ENCODE data around the gene ZNF117. TPM values are rescaled to one million over a fixed set of nuclear protein-coding genes. Genes with fewer than 3 reads are reported as not detected.
"Not testable (repeated sequence)": the region's sequence is repeated elsewhere in the genome, so short reads cannot be mapped to it uniquely, and the experiment has no call there.

The ZNF117 gene
- total RNA-seq, 3 donors from 2014 or later = 3.8 to 7.0 (median 6.3) TPM

- Histone ChIP-seq H3K9me3 (no peaks in the 10 kb centered on the region), H3K4me3 (no peak overlapping the region), H3K4me1 (ENCODE audit: low read depth) (peaks cover 4% of the 10 kb centered on the region), H3K36me3 (ENCODE audit: low read depth) (no peaks in the 10 kb centered on the region)
- ATAC-seq (peak; percentile 26), DNase-seq (no peak)
- intact Hi-C loops (cut with DNase I, micrococcal nuclease) = no loop called here
- no peak for TF ChIP-seq CTCF (IDR thresholded peaks at IDR 0.05)
Measured at GRCh38 chr7:64947252-64948000, 43.4 kb downstream of the ZNF117 start.

GRCh38 chr7:64946772-64947171, 44.1 kb downstream of the ZNF117 start:
- DNase-seq (peak in 1 of 3 donors; percentile 9), ATAC-seq (peak; percentile 40)
- no peaks in the 10 kb centered on the region for H3K36me3 ChIP-seq (ENCODE audit: low read depth)
- intact Hi-C loops (cut with DNase I, micrococcal nuclease) = no loop called here
- peaks cover 4% of the 10 kb centered on the region for H3K4me1 ChIP-seq (ENCODE audit: low read depth)
- H3K9me3 ChIP-seq = no peaks in the 10 kb centered on the region
- TF ChIP-seq CTCF (IDR thresholded peaks at IDR 0.05) = no peak
- no peak overlapping the region for H3K4me3 ChIP-seq

- DNase-seq = no peak
- intact Hi-C loops (cut with DNase I, micrococcal nuclease) = no loop called here
- no peaks in the 10 kb centered on the region for H3K36me3 ChIP-seq (ENCODE audit: low read depth)
- ATAC-seq = no peak
- no peaks in the 10 kb centered on the region for H3K9me3 ChIP-seq
- H3K4me1 ChIP-seq (ENCODE audit: low read depth) = peaks cover 4% of the 10 kb centered on the region
- no peak overlapping the region for H3K4me3 ChIP-seq
- no peak for TF ChIP-seq CTCF (IDR thresholded peaks at IDR 0.05)
Measured at GRCh38 chr7:64945503-64946175, 45.2 kb downstream of the ZNF117 start.

- intact Hi-C loops (cut with DNase I, micrococcal nuclease); H3K4me3 ChIP-seq; H3K36me3 ChIP-seq (ENCODE audit: low read depth); H3K4me1 ChIP-seq (ENCODE audit: low read depth); H3K9me3 ChIP-seq; ATAC-seq; DNase-seq: not testable (repeated sequence)
Measured at GRCh38 chr7:64944667-64945502, 46.0 kb downstream of the ZNF117 start.

GRCh38 chr7:64940021-64940420, 50.8 kb downstream of the ZNF117 start:
- H3K4me1 ChIP-seq (ENCODE audit: low read depth); H3K36me3 ChIP-seq (ENCODE audit: low read depth); DNase-seq; intact Hi-C loops (cut with DNase I, micrococcal nuclease); ATAC-seq; H3K4me3 ChIP-seq; H3K9me3 ChIP-seq: not testable (repeated sequence)

GRCh38 chr7:64938540-64938939, 52.3 kb downstream of the ZNF117 start:
- H3K4me1 ChIP-seq (ENCODE audit: low read depth) = no peaks in the 10 kb centered on the region
- intact Hi-C loops (cut with DNase I, micrococcal nuclease) = no loop called here
- H3K4me3 ChIP-seq = no peak overlapping the region
- no peaks in the 10 kb centered on the region for H3K36me3 ChIP-seq (ENCODE audit: low read depth)
- ATAC-seq (no peak), DNase-seq (no peak)
- H3K9me3 ChIP-seq = peaks cover 11% of the 10 kb centered on the region
- TF ChIP-seq CTCF (IDR thresholded peaks at IDR 0.05) = no peak

All from mucosa of descending colon (tissue), 3 donors.